Measurements from ENCODE around the gene HDAC4.

The HDAC4 gene

GRCh38 chr2:239112127-239112774 lies 288.6 kb downstream of the HDAC4 start:
- DNase-seq, result no peak

- DNase-seq, result no peak
These were observed 289.3 kb downstream of the HDAC4 start for GRCh38 chr2:239111401-239112100.

- DNase-seq, result no peak
These were observed 290.2 kb downstream of the HDAC4 start for GRCh38 chr2:239110595-239111048.

- no peak for DNase-seq
These were observed 290.8 kb downstream of the HDAC4 start for GRCh38 chr2:239109928-239110545.

- no peak for DNase-seq
These were observed 291.5 kb downstream of the HDAC4 start for GRCh38 chr2:239109041-239109927.

- DNase-seq, result no peak
These were observed 292.4 kb downstream of the HDAC4 start for GRCh38 chr2:239108459-239108858.

GRCh38 chr2:239107936-239108335 lies 292.9 kb downstream of the HDAC4 start:
- no peak for DNase-seq

- DNase-seq, result no peak
These were observed 293.9 kb downstream of the HDAC4 start for GRCh38 chr2:239106966-239107365.

GRCh38 chr2:239106314-239106908 lies 294.4 kb downstream of the HDAC4 start:
- no peak for DNase-seq

- DNase-seq, result no peak
These were observed 295.6 kb downstream of the HDAC4 start for GRCh38 chr2:239105234-239105633.

GRCh38 chr2:239104800-239105199 lies 296.0 kb downstream of the HDAC4 start:
- DNase-seq, result no peak

- DNase-seq, result no peak
These were observed 297.4 kb downstream of the HDAC4 start for GRCh38 chr2:239103125-239104098.

- DNase-seq, result no peak
These were observed 298.6 kb downstream of the HDAC4 start for GRCh38 chr2:239102266-239102665.

- DNase-seq, result no peak
These were observed 299.0 kb downstream of the HDAC4 start for GRCh38 chr2:239101807-239102206.

GRCh38 chr2:239101071-239101470 lies 299.7 kb downstream of the HDAC4 start:
- DNase-seq, result no peak

GRCh38 chr2:239099474-239099873 lies 301.3 kb downstream of the HDAC4 start:
- DNase-seq, result no peak

GRCh38 chr2:239098288-239098970 lies 302.4 kb downstream of the HDAC4 start:
- no peak for DNase-seq

GRCh38 chr2:239097428-239097696 lies 303.5 kb downstream of the HDAC4 start:
- DNase-seq, result no peak

- DNase-seq, result no peak
These were observed 304.0 kb downstream of the HDAC4 start for GRCh38 chr2:239096676-239097427.

GRCh38 chr2:239095460-239096081 lies 305.2 kb downstream of the HDAC4 start:
- no peak for DNase-seq
